Measurements from ENCODE around the gene MAB21L4.

Gene MAB21L4

GRCh38 chr2:240893363-240893844, 2.6 kb downstream of the MAB21L4 start:
- no peak for DNase-seq

- no peak for DNase-seq
These were observed 3.0 kb downstream of the MAB21L4 start for GRCh38 chr2:240892925-240893324.

GRCh38 chr2:240892356-240892755, 3.6 kb downstream of the MAB21L4 start:
- no peak for DNase-seq

- DNase-seq: no peak
These were observed 4.2 kb downstream of the MAB21L4 start for GRCh38 chr2:240891492-240892340.

GRCh38 chr2:240890691-240891090, 5.3 kb downstream of the MAB21L4 start:
- DNase-seq: no peak

- DNase-seq: no peak
These were observed 6.1 kb downstream of the MAB21L4 start for GRCh38 chr2:240889601-240890560.

GRCh38 chr2:240888890-240889573, 6.9 kb downstream of the MAB21L4 start:
- DNase-seq: no peak

- DNase-seq: no peak
These were observed 7.6 kb downstream of the MAB21L4 start for GRCh38 chr2:240888130-240888889.

GRCh38 chr2:240887631-240888030, 8.3 kb downstream of the MAB21L4 start:
- no peak for DNase-seq

- no peak for DNase-seq
These were observed 9.0 kb downstream of the MAB21L4 start for GRCh38 chr2:240886678-240887609.

- no peak for DNase-seq
These were observed 9.9 kb downstream of the MAB21L4 start for GRCh38 chr2:240886023-240886565.

GRCh38 chr2:240885566-240885965, 10.4 kb downstream of the MAB21L4 start:
- DNase-seq: no peak

- DNase-seq: no peak
These were observed 11.2 kb downstream of the MAB21L4 start for GRCh38 chr2:240884745-240885144.

- no peak for DNase-seq
These were observed 11.7 kb downstream of the MAB21L4 start for GRCh38 chr2:240884221-240884620.

- DNase-seq: no peak
These were observed 14.0 kb downstream of the MAB21L4 start for GRCh38 chr2:240881913-240882312.

- DNase-seq: no peak
These were observed 16.9 kb downstream of the MAB21L4 start for GRCh38 chr2:240879105-240879504.

- DNase-seq: no peak
These were observed 17.5 kb downstream of the MAB21L4 start for GRCh38 chr2:240878341-240878936.

- DNase-seq: no peak
These were observed 18.3 kb downstream of the MAB21L4 start for GRCh38 chr2:240877460-240878340.

Measured in hippocampal formation (tissue), 2 donors.